Psoas muscle (tissue), 8 donors: ENCODE data around the gene CTCFL. TPM values are rescaled to one million over a fixed set of nuclear protein-coding genes. Genes with fewer than 3 reads are reported as not detected.

Source experiments
- ATAC-seq, 4 donors: fragments of 200-7000 bp; cut with Tn5 transposase; one replicate each; pipeline ENCODE4 v1.9.1; 2020; ENCODE audit warnings: moderate library complexity in 3 of 4, mild to moderate bottlenecking in 2 of 4
- DNase-seq, 2 donors: peaks; one replicate each; pipeline ENCODE4 v3.0.0-alpha.2; 2020
- H3K27ac ChIP-seq: fragments of 200-600 bp; one replicate; pipeline ENCODE4 v1.8.0; 2022
- H3K27me3 ChIP-seq, 3 donors: fragments of 200-600 bp in 1 of 3; one replicate each; pipeline versions ENCODE4 v1.6.1 to v1.8.0; 2013 to 2022; ENCODE audit warnings: low read length in 2 of 3, mild to moderate bottlenecking in 2 of 3, moderate library complexity in 1 of 3; ENCODE audit not compliant: insufficient read depth in 3 of 3
- H3K36me3 ChIP-seq, 2 donors: fragments of 200-600 bp in 1 of 2; one replicate each; pipeline versions ENCODE4 v1.6.1 to v1.8.0; 2013 to 2022; ENCODE audit warnings: low read depth in 1 of 2, mild to moderate bottlenecking in 1 of 2, moderate library complexity in 1 of 2; ENCODE audit not compliant: insufficient read depth in 1 of 2
- H3K4me1 ChIP-seq: fragments of 200-600 bp; one replicate; pipeline ENCODE4 v1.8.0; 2022
- H3K4me3 ChIP-seq: fragments of 200-600 bp; one replicate; pipeline ENCODE4 v1.8.0; 2022; ENCODE audit warnings: mild to moderate bottlenecking
- H3K9me3 ChIP-seq: fragments of 200-600 bp; one replicate; pipeline ENCODE4 v1.8.0; 2022
- WGBS, 3 donors: extraction: QIAGEN DNeasy Blood & Tissue Kit; methylation state at CpG; one replicate each; pipeline versions ENCODE4 v1.1.6 to v1.1.7; 2013; 5-methylcytosine and 5-hydroxymethylcytosine counted together
- intact Hi-C, 2 donors: fragments of 100-400 bp; cut with DNase I; formaldehyde crosslinking; loops; one replicate each; pipeline versions ENCODE4 v1.11.0 to v1.14.2; 2022
- polyA plus RNA-seq, 3 donors: library from polyadenylated mRNA; stranded (reverse); fragments of 200-250 nt; gene quantifications; one replicate each; pipeline ENCODE4 v1.2.3, GENCODE V29; 2013
- total RNA-seq, 4 donors: library from RNA; stranded (reverse); fragmentation: NEBNext Ultra II Directional in 2 of 4; extraction: Animal tissue kit (Norgen Biotek cat#: 25700) in 2 of 4; gene quantifications; one replicate each; pipeline versions ENCODE4 v1.2.1 to v1.2.4, GENCODE V29; 2021 to 2023
- TF ChIP-seq, protein P1 (sequence below): fragments of 200-600 bp; IDR thresholded peaks from one replicate; pipeline ENCODE4 v1.8.0; 2022; ENCODE audit warnings: antibody characterized with exemption
- donor health status: healthy with polysubstance abuse.
- donor health status: DM: no; HTN: no; CAD: no; lungs with moderate emphysema.
- donor health status: Bipolar disorder and iron deficiency.
- donor health status: healthy.
- donor health status: DM: yes; HTN: yes; CAD: no.
- donor health status: DM: no; HTN: no; CAD: no.
- donor health status: DM: no; HTN: no; CAD: no.
- donor health status: DM: yes; HTN: yes; CAD: no.

CTCFL gene
- total and polyA plus RNA-seq, 7 donors: not detected

DNA sequence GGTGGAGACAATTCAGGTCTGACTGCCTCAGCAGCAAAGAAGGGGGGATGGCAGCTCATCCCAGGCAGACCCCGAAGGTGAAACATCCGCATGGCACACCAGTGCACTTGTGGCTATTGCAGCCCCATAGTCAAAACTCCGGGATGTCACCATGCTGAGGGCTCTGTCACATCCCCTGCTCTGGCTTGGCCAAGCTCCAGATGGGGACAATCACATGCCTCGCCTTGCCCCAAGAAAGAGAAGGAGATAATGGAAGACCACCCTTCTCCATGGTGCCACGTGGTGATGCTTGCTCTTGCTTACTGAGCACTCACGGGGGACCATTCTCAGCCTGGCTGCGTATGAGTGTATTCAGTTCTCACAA, 73.5 kb downstream of the CTCFL start:
- peak overlapping the region; percentile 69 for H3K27ac ChIP-seq
- H3K4me3 ChIP-seq: no peak overlapping the region
- H3K4me1 ChIP-seq: peaks cover 45% of the 10 kb centered on the region
- DNase-seq: no peak
- WGBS, 3 donors: 86 to 93% (median 91%) methylated on average over 7 of the region's 7 CpGs
- no peaks in the 10 kb centered on the region for H3K9me3 ChIP-seq
- no peaks in the 10 kb centered on the region for H3K27me3 ChIP-seq
- intact Hi-C loops: no loop called here
- TF ChIP-seq, protein P1, sequence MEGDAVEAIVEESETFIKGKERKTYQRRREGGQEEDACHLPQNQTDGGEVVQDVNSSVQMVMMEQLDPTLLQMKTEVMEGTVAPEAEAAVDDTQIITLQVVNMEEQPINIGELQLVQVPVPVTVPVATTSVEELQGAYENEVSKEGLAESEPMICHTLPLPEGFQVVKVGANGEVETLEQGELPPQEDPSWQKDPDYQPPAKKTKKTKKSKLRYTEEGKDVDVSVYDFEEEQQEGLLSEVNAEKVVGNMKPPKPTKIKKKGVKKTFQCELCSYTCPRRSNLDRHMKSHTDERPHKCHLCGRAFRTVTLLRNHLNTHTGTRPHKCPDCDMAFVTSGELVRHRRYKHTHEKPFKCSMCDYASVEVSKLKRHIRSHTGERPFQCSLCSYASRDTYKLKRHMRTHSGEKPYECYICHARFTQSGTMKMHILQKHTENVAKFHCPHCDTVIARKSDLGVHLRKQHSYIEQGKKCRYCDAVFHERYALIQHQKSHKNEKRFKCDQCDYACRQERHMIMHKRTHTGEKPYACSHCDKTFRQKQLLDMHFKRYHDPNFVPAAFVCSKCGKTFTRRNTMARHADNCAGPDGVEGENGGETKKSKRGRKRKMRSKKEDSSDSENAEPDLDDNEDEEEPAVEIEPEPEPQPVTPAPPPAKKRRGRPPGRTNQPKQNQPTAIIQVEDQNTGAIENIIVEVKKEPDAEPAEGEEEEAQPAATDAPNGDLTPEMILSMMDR: no peak
- no peak for ATAC-seq
- H3K36me3 ChIP-seq: no peaks in the 10 kb centered on the region

DNA sequence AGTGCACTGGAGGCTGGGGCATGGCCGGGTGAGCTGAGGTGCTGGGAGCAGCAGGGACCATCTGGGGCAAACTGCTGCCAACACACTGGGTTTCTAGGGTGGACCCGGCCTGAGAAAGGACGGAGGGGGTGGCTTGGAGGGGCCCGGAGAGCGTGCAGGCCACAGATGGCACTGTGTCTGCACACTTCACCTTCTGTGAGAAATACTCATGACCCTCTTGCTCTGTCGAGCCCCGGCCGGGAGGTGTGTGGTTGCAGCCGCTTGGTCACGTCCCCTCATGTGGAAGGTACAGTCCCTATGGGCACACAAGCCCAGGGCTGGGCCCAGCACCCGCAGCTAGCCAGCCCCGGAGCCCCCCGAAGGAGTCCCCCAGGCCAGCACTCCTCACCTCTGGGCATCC, 74.0 kb downstream of the CTCFL start:
- WGBS, 3 donors: 56 to 70% (median 65%) methylated on average over 13 of the region's 13 CpGs
- Histone ChIP-seq H3K4me1 (peaks cover 45% of the 10 kb centered on the region), H3K27me3 (no peaks in the 10 kb centered on the region), H3K9me3 (no peaks in the 10 kb centered on the region), H3K4me3 (no peak overlapping the region), H3K36me3 (no peaks in the 10 kb centered on the region), H3K27ac (peak overlapping the region; percentile 69)
- intact Hi-C loops: no loop called here
- TF ChIP-seq, protein P1: no peak
- DNase-seq (no peak), ATAC-seq (no peak)

DNA sequence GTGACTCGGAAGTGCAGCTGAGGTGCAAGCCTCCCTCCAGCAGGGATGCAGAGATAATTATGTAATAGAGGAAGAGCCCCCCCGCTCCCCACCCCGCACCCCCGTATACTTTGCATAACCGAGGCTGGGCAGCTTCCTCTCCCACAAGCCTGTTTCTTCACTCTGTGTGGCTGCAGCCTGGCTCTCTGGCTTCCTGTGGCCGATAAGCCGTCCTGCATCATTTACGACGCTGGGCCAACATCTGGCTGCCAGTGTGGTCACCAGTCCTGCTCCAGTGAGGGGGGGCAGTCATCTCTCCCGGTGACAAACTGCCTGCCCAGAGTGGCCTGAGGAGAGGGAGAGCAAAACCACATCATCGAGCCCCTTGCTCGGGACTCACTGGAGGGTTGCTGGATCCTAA, 74.5 kb downstream of the CTCFL start:
- TF ChIP-seq, protein P1: no peak
- Histone ChIP-seq H3K27ac (peak overlapping the region; percentile 69), H3K27me3 (no peaks in the 10 kb centered on the region), H3K4me3 (no peak overlapping the region), H3K4me1 (peaks cover 45% of the 10 kb centered on the region), H3K9me3 (no peaks in the 10 kb centered on the region), H3K36me3 (no peaks in the 10 kb centered on the region)
- ATAC-seq (peak; percentile 31 to 62 (median 44)), DNase-seq (peak; percentile 41 to 76)
- WGBS, 3 donors: 11 to 17% (median 12%) methylated on average over 12 of the region's 12 CpGs
- intact Hi-C loops: no loop called here

DNA sequence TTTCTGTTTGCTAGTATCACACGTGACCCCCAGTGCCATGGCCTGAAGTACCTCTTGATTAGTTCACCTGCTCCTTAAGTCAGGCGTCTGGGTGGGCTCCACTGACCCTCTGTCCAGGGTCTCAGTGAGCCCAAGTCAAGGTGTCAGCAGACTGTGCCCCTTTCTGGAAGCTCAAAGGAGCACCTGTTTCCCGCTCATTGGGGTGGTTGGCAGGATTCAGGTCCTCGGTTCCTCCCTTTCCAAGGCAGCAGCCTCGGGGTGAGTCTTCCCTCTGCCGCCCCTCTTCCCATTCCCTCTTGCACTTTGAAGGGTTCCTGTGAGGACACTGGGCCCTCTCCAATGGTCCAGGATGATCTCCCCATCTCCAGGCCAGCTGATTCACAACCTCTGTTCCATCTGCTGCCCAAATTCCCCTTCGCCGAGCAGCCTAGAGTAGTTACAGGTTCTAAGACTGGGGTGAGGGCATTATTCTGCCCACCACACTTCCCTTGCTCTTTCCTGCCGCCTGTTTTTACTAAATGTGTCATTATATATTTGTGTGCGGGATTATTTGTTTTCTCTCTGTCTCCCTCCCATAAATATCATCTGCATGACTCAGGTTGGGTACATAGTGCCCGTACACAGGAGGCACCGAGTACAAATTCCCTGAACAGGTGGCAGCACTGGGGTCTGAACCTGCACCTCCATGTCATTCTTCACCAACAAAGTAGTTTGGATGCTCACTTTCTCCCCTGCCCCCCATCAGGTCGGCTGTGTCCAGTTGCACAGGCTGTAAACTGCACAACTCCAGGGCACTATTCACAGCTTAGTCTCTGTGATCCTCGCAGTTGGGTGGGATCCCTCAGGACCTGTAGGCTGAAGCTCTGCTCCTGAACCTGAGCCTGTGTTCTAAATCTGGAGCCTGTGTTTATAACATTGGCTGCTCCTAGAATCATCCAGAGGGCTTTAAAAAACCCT, 75.3 kb downstream of the CTCFL start:
- ATAC-seq (peak; percentile 38 to 57 (median 49)), DNase-seq (no peak)
- Histone ChIP-seq H3K27me3 (no peaks in the 10 kb centered on the region), H3K4me1 (peaks cover 46% of the 10 kb centered on the region), H3K36me3 (no peaks in the 10 kb centered on the region), H3K4me3 (no peak overlapping the region), H3K27ac (peak overlapping the region; percentile 69), H3K9me3 (no peaks in the 10 kb centered on the region)
- TF ChIP-seq, protein P1: no peak
- intact Hi-C loops: no loop called here
- WGBS, 3 donors: 40 to 61% (median 40%) methylated on average over 14 of the region's 14 CpGs
